ENCODE results near the gene CD82. TPM values are rescaled to one million over a fixed set of nuclear protein-coding genes. Genes with fewer than 3 reads are reported as not detected.

Gene CD82
- total RNA-seq, 1 experiment from 2014 or later, result 8.2 TPM

GRCh38 chr11:44605068-44605708 is 39.7 kb downstream of the CD82 start:
- POLR2A ChIA-PET (ENCODE audit: low non-redundant PET), result no interaction called here
- Histone ChIP-seq H3K4me1 (ENCODE audit: insufficient read depth, low read length, poor library complexity, severe bottlenecking) (peaks cover 20% of the 10 kb centered on the region), H3K4me3 (ENCODE audit: low read depth, low read length, poor library complexity, severe bottlenecking) (no peak overlapping the region), H3K9me3 (ENCODE audit: low read depth, low read length, poor library complexity, severe bottlenecking) (no peaks in the 10 kb centered on the region), H3K27me3 (replicated peaks; ENCODE audit: insufficient read depth, low read depth, low read length, poor library complexity) (no peaks in the 10 kb centered on the region), H3K36me3 (ENCODE audit: insufficient read depth, low read length, poor library complexity, severe bottlenecking) (no peaks in the 10 kb centered on the region), H3K27ac (ENCODE audit: low read depth, low read length, poor library complexity, severe bottlenecking) (no peak overlapping the region)
- DNase-seq (ENCODE audit: low spot score), result no peak
- no peak for TF ChIP-seq CTCF (conservative IDR thresholded peaks at IDR 0.05; ENCODE audit: low read depth, low read length)
- TF ChIP-seq EZH2 (IDR thresholded peaks at IDR 0.05; ENCODE audit: borderline replicate concordance, low read depth, low read length, poor library complexity, severe bottlenecking), result no peak
- no TSS peak for BruUV-seq (replicated peaks)
- CTCF ChIA-PET, result no interaction called here
- intact Hi-C loops (cut with micrococcal nuclease; ENCODE audit: unreplicated experiment), result no loop called here

GRCh38 chr11:44605965-44606364 is 40.5 kb downstream of the CD82 start:
- no peak overlapping the region for H3K4me3 ChIP-seq (ENCODE audit: low read depth, low read length, poor library complexity, severe bottlenecking)
- H3K36me3 ChIP-seq (ENCODE audit: insufficient read depth, low read length, poor library complexity, severe bottlenecking), result no peaks in the 10 kb centered on the region
- ChIA-PET POLR2A (ENCODE audit: low non-redundant PET) (no interaction called here), CTCF (no interaction called here)
- DNase-seq (ENCODE audit: low spot score), result no peak
- H3K4me1 ChIP-seq (ENCODE audit: insufficient read depth, low read length, poor library complexity, severe bottlenecking), result peaks cover 12% of the 10 kb centered on the region
- H3K27ac ChIP-seq (ENCODE audit: low read depth, low read length, poor library complexity, severe bottlenecking), result no peak overlapping the region
- intact Hi-C loops (cut with micrococcal nuclease; ENCODE audit: unreplicated experiment), result no loop called here
- no peaks in the 10 kb centered on the region for H3K27me3 ChIP-seq (replicated peaks; ENCODE audit: insufficient read depth, low read depth, low read length, poor library complexity)
- no TSS peak for BruUV-seq (replicated peaks)
- H3K9me3 ChIP-seq (ENCODE audit: low read depth, low read length, poor library complexity, severe bottlenecking), result no peaks in the 10 kb centered on the region
- TF ChIP-seq CTCF (conservative IDR thresholded peaks at IDR 0.05; ENCODE audit: low read depth, low read length) (no peak), EZH2 (IDR thresholded peaks at IDR 0.05; ENCODE audit: borderline replicate concordance, low read depth, low read length, poor library complexity, severe bottlenecking) (no peak)

GRCh38 chr11:44606472-44606871 is 41.0 kb downstream of the CD82 start:
- Histone ChIP-seq H3K36me3 (ENCODE audit: insufficient read depth, low read length, poor library complexity, severe bottlenecking) (no peaks in the 10 kb centered on the region), H3K4me3 (ENCODE audit: low read depth, low read length, poor library complexity, severe bottlenecking) (no peak overlapping the region), H3K9me3 (ENCODE audit: low read depth, low read length, poor library complexity, severe bottlenecking) (no peaks in the 10 kb centered on the region), H3K4me1 (ENCODE audit: insufficient read depth, low read length, poor library complexity, severe bottlenecking) (peaks cover 7% of the 10 kb centered on the region), H3K27me3 (replicated peaks; ENCODE audit: insufficient read depth, low read depth, low read length, poor library complexity) (no peaks in the 10 kb centered on the region), H3K27ac (ENCODE audit: low read depth, low read length, poor library complexity, severe bottlenecking) (no peak overlapping the region)
- intact Hi-C loops (cut with micrococcal nuclease; ENCODE audit: unreplicated experiment), result no loop called here
- POLR2A ChIA-PET (ENCODE audit: low non-redundant PET), result no interaction called here
- DNase-seq (ENCODE audit: low spot score), result no peak
- BruUV-seq (replicated peaks), result no TSS peak
- CTCF ChIA-PET, result no interaction called here
- TF ChIP-seq EZH2 (IDR thresholded peaks at IDR 0.05; ENCODE audit: borderline replicate concordance, low read depth, low read length, poor library complexity, severe bottlenecking) (no peak), CTCF (conservative IDR thresholded peaks at IDR 0.05; ENCODE audit: low read depth, low read length) (no peak)

All from A673 (cell line).